ENCODE results near the gene OPCML. TPM values are rescaled to one million over a fixed set of nuclear protein-coding genes. Genes with fewer than 3 reads are reported as not detected.

OPCML gene
- total RNA-seq, 1 donor: not detected

DNA sequence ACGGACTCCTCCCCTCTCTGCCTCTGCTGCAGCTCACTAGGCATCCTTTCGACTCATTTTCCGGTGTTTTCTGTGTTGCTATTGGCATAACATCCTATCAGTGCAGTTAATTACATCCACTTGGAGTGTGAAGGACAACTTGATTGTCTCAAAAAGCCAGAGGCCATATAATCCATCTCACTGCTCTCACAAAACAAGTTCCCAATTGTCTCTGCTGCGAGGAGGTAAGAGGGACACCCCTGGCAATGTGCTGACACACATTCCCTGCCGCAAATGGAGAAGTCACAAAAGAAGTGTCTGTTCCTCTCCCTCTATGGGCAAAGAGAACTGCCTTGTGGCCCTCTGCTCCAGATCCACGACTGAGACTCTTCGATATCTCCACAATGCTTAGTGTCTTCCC lies 618.4 kb downstream of the OPCML start:
- TF ChIP-seq, protein P1, sequence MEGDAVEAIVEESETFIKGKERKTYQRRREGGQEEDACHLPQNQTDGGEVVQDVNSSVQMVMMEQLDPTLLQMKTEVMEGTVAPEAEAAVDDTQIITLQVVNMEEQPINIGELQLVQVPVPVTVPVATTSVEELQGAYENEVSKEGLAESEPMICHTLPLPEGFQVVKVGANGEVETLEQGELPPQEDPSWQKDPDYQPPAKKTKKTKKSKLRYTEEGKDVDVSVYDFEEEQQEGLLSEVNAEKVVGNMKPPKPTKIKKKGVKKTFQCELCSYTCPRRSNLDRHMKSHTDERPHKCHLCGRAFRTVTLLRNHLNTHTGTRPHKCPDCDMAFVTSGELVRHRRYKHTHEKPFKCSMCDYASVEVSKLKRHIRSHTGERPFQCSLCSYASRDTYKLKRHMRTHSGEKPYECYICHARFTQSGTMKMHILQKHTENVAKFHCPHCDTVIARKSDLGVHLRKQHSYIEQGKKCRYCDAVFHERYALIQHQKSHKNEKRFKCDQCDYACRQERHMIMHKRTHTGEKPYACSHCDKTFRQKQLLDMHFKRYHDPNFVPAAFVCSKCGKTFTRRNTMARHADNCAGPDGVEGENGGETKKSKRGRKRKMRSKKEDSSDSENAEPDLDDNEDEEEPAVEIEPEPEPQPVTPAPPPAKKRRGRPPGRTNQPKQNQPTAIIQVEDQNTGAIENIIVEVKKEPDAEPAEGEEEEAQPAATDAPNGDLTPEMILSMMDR (IDR thresholded peaks at IDR 0.05; ENCODE audit: insufficient read depth, low read depth, low read length): no peak
- H3K4me3 ChIP-seq (ENCODE audit: low read depth, low read length): no peak overlapping the region

DNA sequence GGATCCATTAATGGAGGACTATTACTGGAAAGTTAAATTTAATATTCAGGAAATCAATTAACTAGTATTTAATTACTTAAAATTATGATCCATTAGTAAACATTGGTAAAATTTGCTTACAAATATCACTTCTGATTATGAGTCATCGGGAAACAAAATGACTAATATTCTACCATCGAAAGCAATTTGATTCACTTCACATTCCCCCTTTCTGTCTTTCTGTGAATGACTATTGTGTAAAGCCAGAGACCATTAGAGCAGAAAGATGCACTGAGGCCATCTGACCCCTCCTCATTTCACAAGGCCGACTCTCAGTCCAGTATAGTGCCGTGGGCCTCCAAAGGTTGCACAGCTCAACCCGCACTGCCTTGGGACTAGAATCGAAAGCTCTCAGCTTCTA lies 619.0 kb downstream of the OPCML start:
- no peak for DNase-seq (ENCODE audit: low read depth)
- TF ChIP-seq, protein P1 (IDR thresholded peaks at IDR 0.05; ENCODE audit: insufficient read depth, low read depth, low read length): no peak

More for the DNA sequence above, 618.4 kb downstream of the OPCML start:
- DNase-seq (ENCODE audit: low read depth): no peak

DNA sequence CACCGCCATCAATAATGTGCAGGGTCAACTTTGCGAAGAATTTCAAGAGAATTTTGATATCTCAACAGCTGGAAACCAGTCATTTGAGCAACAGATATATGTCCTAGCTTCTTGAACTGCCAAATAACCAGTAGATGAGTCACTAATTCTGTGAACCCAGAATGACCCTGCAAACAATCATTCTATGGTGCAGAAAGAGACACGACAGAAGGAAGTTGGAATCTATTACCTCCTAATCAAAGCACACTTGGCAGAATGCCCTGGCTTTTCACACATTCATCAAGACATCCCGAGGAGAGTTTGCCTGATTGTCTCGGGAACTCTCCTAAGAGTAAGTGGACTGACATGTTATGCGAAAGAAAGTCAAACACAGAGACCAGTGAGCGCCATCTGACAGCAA lies 621.1 kb downstream of the OPCML start:
- no peak for DNase-seq (ENCODE audit: low read depth)
- H3K4me3 ChIP-seq (ENCODE audit: low read depth, low read length): no peak overlapping the region
- TF ChIP-seq, protein P1 (IDR thresholded peaks at IDR 0.05; ENCODE audit: insufficient read depth, low read depth, low read length): no peak

More for the DNA sequence above, 619.0 kb downstream of the OPCML start:
- no peak overlapping the region for H3K4me3 ChIP-seq (ENCODE audit: low read depth, low read length)

DNA sequence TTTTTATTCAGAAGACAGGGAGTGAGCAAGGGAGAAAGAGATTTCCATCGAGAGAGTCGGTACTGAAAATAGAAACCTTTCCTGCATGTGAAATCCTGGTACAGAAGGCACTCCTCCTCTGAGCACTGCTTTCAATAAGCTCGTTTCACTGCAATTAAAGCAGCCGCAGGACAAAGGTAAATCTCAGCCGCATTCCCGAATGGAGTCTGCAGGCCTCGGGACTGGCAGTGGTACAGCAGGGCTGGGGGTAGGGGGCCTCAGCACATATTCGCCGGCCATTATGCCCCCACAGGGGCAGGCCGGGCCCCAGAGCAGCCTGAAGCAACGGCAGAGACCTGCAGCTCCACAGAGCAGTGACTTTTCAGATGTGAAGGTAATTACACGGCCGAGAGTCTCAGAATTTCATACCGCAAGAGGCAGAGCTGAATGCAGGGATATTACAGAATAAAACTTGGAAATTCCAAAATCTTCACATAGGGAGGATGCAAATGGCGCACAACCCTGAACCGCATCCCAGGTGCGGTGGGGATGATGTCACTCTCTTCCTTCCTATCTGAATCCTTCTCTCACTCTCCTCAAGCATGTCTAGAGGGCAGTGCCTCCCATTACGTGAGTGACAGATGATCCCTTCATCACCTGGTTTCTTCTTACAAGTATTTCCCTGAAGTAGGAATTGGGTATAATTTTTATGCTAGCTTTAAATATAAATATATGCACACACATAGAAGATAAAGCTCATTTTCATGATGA lies 622.1 kb downstream of the OPCML start:
- no peak for DNase-seq (ENCODE audit: low read depth)
- H3K4me3 ChIP-seq (ENCODE audit: low read depth, low read length): no peak overlapping the region
- TF ChIP-seq, protein P1 (IDR thresholded peaks at IDR 0.05; ENCODE audit: insufficient read depth, low read depth, low read length): no peak

DNA sequence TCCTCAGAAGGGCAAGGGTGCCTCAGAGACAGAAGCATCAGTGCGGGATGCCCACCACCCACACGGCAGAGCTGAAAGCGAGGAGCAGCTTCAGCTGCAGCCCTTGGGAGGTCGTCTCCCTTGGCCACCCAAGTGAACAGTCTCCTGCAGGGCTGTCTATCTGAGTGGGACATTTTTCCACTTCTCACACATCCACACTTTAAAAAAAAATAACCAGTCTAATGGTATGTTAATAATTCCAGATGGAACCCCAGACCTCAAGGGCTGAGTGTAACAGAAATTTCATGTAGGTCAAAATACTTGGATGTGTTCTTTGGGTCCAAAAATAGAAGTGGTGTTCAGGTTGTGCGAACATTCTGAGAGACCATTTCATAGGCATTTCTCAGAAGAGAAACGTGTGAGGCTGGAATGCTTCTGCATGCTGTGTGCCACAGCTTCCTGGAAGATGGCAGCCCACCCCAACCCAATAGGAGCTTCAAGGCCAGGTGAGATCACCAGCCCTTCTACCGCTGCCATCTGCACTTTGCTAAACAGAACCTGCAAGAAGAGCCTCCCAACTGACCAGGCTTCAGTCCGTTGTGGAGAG lies 623.2 kb downstream of the OPCML start:
- TF ChIP-seq, protein P1 (IDR thresholded peaks at IDR 0.05; ENCODE audit: insufficient read depth, low read depth, low read length): no peak
- DNase-seq (ENCODE audit: low read depth): no peak
- no peak overlapping the region for H3K4me3 ChIP-seq (ENCODE audit: low read depth, low read length)

DNA sequence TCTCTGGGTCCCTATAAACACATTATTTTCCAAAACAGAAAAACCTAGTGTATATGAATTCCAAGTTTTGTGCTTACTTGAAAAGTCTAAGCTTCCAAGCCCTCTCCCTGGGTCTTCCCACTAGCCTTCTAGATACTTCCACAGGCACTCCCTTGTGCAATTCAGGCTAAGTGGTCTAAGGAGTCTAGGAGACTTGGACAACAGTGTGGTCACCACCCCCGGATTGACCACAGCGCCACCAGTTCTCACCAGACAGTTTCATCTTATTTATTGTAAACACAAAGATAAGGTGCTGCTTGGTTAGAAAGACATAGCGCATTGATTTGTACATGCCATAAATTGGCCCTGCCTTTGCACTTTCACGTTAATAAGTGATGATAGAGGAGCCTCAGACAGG lies 623.9 kb downstream of the OPCML start:
- TF ChIP-seq, protein P1 (IDR thresholded peaks at IDR 0.05; ENCODE audit: insufficient read depth, low read depth, low read length): no peak
- no peak overlapping the region for H3K4me3 ChIP-seq (ENCODE audit: low read depth, low read length)
- DNase-seq (ENCODE audit: low read depth): no peak
